Measurements from ENCODE around the gene PPARG. TPM values are rescaled to one million over a fixed set of nuclear protein-coding genes. Genes with fewer than 3 reads are reported as not detected.

Gene PPARG
- total and polyA plus RNA-seq, 8 donors: 7.9 to 85.2 (median 29.3) TPM

DNA sequence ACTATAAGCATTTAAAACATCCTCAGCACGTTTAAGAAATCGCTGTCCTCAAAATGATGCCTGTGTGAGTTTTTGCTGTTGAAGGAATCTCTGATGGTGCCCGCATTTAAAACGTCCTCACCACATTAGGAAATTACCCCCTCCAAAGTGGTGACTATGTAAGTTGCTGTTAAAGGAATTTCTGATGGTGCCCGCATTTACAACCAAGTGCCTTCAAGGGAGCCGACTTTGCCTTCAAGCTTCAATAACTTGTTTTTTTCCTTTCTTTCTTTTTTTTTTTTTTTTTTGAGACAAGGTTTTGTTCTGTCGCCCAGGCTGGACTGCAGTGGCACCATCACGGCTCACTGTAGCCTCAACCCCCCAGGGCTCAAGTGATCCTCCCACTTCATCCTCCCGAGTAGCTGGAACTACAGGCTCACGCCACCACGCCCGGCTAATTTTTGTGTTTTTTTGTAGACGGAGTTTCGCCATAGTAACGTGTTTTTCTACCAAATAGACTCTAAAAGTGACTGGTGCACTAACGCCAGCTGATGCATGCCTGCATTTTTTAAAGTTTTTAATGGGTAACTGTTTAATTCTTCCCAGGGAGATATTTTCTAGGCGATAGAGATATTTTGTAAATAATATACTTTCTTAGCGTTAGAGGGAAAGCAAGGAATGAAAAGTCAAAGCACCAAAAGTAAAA is 176.4 kb downstream of the PPARG start:
- intact Hi-C loops (cut with DNase I; ENCODE audit: low total_unique reads): no loop called here

DNA sequence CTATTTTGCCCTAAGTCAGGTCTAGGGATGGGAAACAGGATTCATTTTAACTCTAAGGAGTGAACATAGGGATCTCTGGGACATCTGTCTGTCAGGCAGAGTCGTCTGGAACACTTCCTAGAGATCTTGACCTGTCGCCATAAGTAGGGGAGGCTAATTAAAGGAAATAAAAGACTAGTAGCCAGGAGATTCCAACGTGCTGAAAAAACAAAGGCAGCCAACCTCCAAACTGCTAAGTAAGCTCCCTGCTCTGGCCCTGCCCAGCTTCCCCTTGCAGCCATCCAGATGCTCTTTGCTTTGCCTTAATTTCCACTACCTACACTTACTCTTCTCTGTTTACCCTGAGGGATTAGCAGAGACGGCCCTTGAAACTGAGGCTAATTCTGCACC is 177.0 kb downstream of the PPARG start:
- H3K27ac ChIP-seq: no peak overlapping the region
- no peaks in the 10 kb centered on the region for H3K9me3 ChIP-seq
- H3K4me3 ChIP-seq: no peak overlapping the region
- peaks cover 0 to 10% (median 4%) of the 10 kb centered on the region in 4 donors for H3K4me1 ChIP-seq
- no peaks in the 10 kb centered on the region for H3K36me3 ChIP-seq
- TF ChIP-seq, protein P1, sequence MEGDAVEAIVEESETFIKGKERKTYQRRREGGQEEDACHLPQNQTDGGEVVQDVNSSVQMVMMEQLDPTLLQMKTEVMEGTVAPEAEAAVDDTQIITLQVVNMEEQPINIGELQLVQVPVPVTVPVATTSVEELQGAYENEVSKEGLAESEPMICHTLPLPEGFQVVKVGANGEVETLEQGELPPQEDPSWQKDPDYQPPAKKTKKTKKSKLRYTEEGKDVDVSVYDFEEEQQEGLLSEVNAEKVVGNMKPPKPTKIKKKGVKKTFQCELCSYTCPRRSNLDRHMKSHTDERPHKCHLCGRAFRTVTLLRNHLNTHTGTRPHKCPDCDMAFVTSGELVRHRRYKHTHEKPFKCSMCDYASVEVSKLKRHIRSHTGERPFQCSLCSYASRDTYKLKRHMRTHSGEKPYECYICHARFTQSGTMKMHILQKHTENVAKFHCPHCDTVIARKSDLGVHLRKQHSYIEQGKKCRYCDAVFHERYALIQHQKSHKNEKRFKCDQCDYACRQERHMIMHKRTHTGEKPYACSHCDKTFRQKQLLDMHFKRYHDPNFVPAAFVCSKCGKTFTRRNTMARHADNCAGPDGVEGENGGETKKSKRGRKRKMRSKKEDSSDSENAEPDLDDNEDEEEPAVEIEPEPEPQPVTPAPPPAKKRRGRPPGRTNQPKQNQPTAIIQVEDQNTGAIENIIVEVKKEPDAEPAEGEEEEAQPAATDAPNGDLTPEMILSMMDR (IDR thresholded peaks at IDR 0.05): no peak
- TF ChIP-seq POLR2A (IDR thresholded peaks at IDR 0.05): no peak
- no peak for TF ChIP-seq EP300 (IDR thresholded peaks at IDR 0.05)
- no peak for TF ChIP-seq POLR2AphosphoS5 (IDR thresholded peaks at IDR 0.05)
- DNase-seq: no peak
- no peaks in the 10 kb centered on the region for H3K27me3 ChIP-seq
- WGBS, 5 donors: 39 to 46% (median 45%) methylated on average over 4 of the region's 4 CpGs
- intact Hi-C loops (cut with DNase I; ENCODE audit: low total_unique reads): no loop called here

More for the DNA sequence above, 176.4 kb downstream of the PPARG start:
- TF ChIP-seq EP300 (IDR thresholded peaks at IDR 0.05) (no peak), POLR2AphosphoS5 (IDR thresholded peaks at IDR 0.05) (no peak), POLR2A (IDR thresholded peaks at IDR 0.05) (no peak)
- TF ChIP-seq, protein P1 (IDR thresholded peaks at IDR 0.05): no peak
- WGBS, 5 donors: 88 to 90% (median 90%) methylated on average over 18 of the region's 18 CpGs
- DNase-seq: no peak
- Histone ChIP-seq H3K36me3 (no peaks in the 10 kb centered on the region), H3K27ac (no peak overlapping the region), H3K9me3 (no peaks in the 10 kb centered on the region), H3K27me3 (no peaks in the 10 kb centered on the region), H3K4me3 (no peak overlapping the region), H3K4me1 (peaks cover 0 to 10% (median 4%) of the 10 kb centered on the region in 4 donors)

DNA sequence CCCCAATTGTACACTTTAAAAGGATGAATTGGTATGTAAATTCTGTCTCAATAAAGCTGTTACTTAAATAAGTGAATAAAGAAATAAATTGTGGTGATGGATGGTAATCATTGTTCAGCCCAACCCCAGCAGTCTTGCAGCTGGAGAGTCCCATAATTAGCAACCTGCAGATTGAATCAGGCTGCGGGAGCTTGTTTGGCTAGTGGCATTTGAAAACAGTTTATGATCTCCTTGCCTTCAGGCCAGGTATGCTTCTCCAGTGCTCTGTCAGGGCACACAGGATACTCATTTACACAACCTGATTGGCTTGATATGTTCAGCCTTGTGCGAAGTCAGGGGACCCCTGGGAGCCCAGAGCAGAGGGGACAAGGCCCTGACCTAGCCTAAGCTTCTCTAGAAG is 178.9 kb downstream of the PPARG start:
- no peak overlapping the region for H3K4me3 ChIP-seq
- H3K27me3 ChIP-seq: no peaks in the 10 kb centered on the region
- H3K27ac ChIP-seq: no peak overlapping the region
- peaks cover 0 to 2% (median 0%) of the 10 kb centered on the region in 4 donors for H3K4me1 ChIP-seq
- WGBS, 5 donors: 81 to 92% (median 90%) methylated on average over 2 of the region's 2 CpGs
- intact Hi-C loops (cut with DNase I; ENCODE audit: low total_unique reads): no loop called here
- TF ChIP-seq POLR2A (IDR thresholded peaks at IDR 0.05): no peak
- no peak for TF ChIP-seq EP300 (IDR thresholded peaks at IDR 0.05)
- TF ChIP-seq, protein P1 (IDR thresholded peaks at IDR 0.05): no peak
- TF ChIP-seq POLR2AphosphoS5 (IDR thresholded peaks at IDR 0.05): no peak
- H3K9me3 ChIP-seq: no peaks in the 10 kb centered on the region
- no peak for DNase-seq
- no peaks in the 10 kb centered on the region for H3K36me3 ChIP-seq

DNA sequence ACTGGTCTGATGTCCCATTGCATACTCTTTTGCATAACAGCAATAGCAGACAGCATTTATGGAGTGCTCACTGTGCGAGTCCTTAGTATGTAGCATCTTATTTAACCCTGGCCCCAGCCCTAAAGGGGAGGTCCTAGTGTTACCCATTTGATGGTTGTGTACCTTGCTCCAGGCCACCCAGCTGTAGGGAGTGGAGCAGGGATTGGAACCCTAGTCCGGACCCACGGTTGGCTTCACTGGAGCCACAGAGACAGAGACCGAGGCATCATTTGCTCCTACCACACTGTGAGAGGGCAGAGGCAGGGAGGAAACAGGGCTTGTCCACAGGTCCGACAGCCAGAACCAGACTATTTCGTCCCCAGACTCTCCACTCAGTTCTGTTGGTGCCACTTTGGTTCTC is 179.4 kb downstream of the PPARG start:
- H3K27me3 ChIP-seq: no peaks in the 10 kb centered on the region
- no peaks in the 10 kb centered on the region for H3K9me3 ChIP-seq
- no peak overlapping the region for H3K4me3 ChIP-seq
- no peaks in the 10 kb centered on the region for H3K4me1 ChIP-seq
- no peak for DNase-seq
- H3K27ac ChIP-seq: no peak overlapping the region
- 93 to 97% (median 97%) methylated on average over 6 of the region's 6 CpGs for WGBS, 5 donors
- TF ChIP-seq, protein P1 (IDR thresholded peaks at IDR 0.05): no peak
- no peak for TF ChIP-seq POLR2A (IDR thresholded peaks at IDR 0.05)
- no peak for TF ChIP-seq POLR2AphosphoS5 (IDR thresholded peaks at IDR 0.05)
- TF ChIP-seq EP300 (IDR thresholded peaks at IDR 0.05): no peak
- H3K36me3 ChIP-seq: no peaks in the 10 kb centered on the region
- intact Hi-C loops (cut with DNase I; ENCODE audit: low total_unique reads): no loop called here

Measured in stomach (tissue), 9 donors.